Lung (tissue), 12 donors: ENCODE results near the gene ACADM. TPM values are rescaled to one million over a fixed set of nuclear protein-coding genes. Genes with fewer than 3 reads are reported as not detected.

ENCODE experiments used
- ATAC-seq: fragments of 200-7000 bp; cut with Tn5 transposase; one replicate; pipeline ENCODE4 v1.9.1; 2020; ENCODE audit warnings: moderate number of reproducible peaks; ENCODE audit not compliant: insufficient read depth, low FRiP score
- DNase-seq, 3 donors: peaks; one replicate each; pipeline ENCODE4 v3.0.0-alpha.2; 2013 to 2017
- H3K27ac ChIP-seq, 2 donors: one replicate each; pipeline ENCODE4 v1.5.1; 2013; ENCODE audit warnings: mild to moderate bottlenecking in 2 of 2, moderate library complexity in 2 of 2, control low read depth in 1 of 2, inconsistent platforms in 1 of 2, low read depth in 1 of 2, low read length in 1 of 2
- H3K27me3 ChIP-seq, 3 donors: one replicate each; pipeline ENCODE4 v1.5.1; 2013; ENCODE audit warnings: low read length in 2 of 3; ENCODE audit not compliant: control insufficient read depth in 3 of 3, insufficient read depth in 3 of 3
- H3K36me3 ChIP-seq, 4 donors: one replicate each; pipeline ENCODE4 v1.5.1; 2013; ENCODE audit warnings: low read length in 4 of 4, mild to moderate bottlenecking in 1 of 4, moderate library complexity in 1 of 4; ENCODE audit not compliant: control insufficient read depth in 4 of 4, insufficient read depth in 4 of 4
- H3K4me1 ChIP-seq, 5 donors: one replicate each; pipeline ENCODE4 v1.5.1; 2013; ENCODE audit warnings: low read length in 5 of 5, mild to moderate bottlenecking in 2 of 5, moderate library complexity in 1 of 5; ENCODE audit not compliant: control insufficient read depth in 5 of 5, insufficient read depth in 5 of 5
- H3K4me3 ChIP-seq: one replicate; pipeline ENCODE4 v1.5.1; 2013; ENCODE audit warnings: mild to moderate bottlenecking, control low read depth, moderate library complexity
- H3K9ac ChIP-seq, 2 donors: one replicate each; pipeline ENCODE4 v1.5.1; 2013; ENCODE audit warnings: low read length in 2 of 2, control low read depth in 1 of 2; ENCODE audit not compliant: insufficient read depth in 1 of 2
- H3K9me3 ChIP-seq, 4 donors: one replicate each; pipeline ENCODE4 v1.5.1; 2013; ENCODE audit warnings: low read length in 3 of 4, mild to moderate bottlenecking in 1 of 4, moderate library complexity in 1 of 4; ENCODE audit not compliant: control insufficient read depth in 4 of 4, insufficient read depth in 3 of 4
- CTCF ChIP-seq: IDR thresholded peaks from 2 replicates; pipeline ENCODE4 v1.5.1; 2012; ENCODE audit warnings: mild to moderate bottlenecking; ENCODE audit errors: control extremely low read depth, extremely low read depth
- WGBS, 2 donors: extraction: QIAGEN DNeasy Blood & Tissue Kit; methylation state at CpG; one replicate each; pipeline ENCODE4 v1.1.7; 2013; 5-methylcytosine and 5-hydroxymethylcytosine counted together
- polyA plus RNA-seq, 2 donors: library from polyadenylated mRNA; stranded (reverse); fragments of 200-250 nt; gene quantifications; one replicate each; pipeline ENCODE4 v1.2.1, GENCODE V29; 2013
- total RNA-seq, 2 donors: library from RNA; depleted of rRNA in 1 of 2; stranded (reverse); fragments of >200 nt in 1 of 2; gene quantifications; one replicate each; pipeline ENCODE4 v1.2.1, GENCODE V29; 2014 to 2021
- donor health status: control.
- donor health status: control.
- donor health status: Bipolar disorder and iron deficiency.
- donor health status: healthy.
- donor health status: DM: yes; HTN: yes; CAD: no.

The ACADM gene
- total and polyA plus RNA-seq, 4 donors: 14.9 to 71.5 (median 31.4) TPM

GRCh38 chr1:75785320-75785982, 60.9 kb downstream of the ACADM start:
- Histone ChIP-seq H3K9ac (peak overlapping the region in 1 of 2 donors; percentile 84), H3K27me3 (no peaks in the 10 kb centered on the region), H3K4me1 (peaks cover 0 to 30% (median 6%) of the 10 kb centered on the region in 5 donors), H3K4me3 (peak overlapping the region; percentile 40), H3K36me3 (peaks cover under 1 to 28% (median 8%) of the 10 kb centered on the region in 4 donors), H3K9me3 (no peaks in the 10 kb centered on the region), H3K27ac (peak overlapping the region; percentile 75 to 76)
- TF ChIP-seq CTCF: no peak
- DNase-seq (no peak), ATAC-seq (peak; percentile 3)
- WGBS, 2 donors: 13 to 14% methylated on average over 9 of the region's 9 CpGs

- ATAC-seq: peak; percentile 99
- H3K4me1 ChIP-seq: peaks cover 0 to 30% (median 12%) of the 10 kb centered on the region in 5 donors
These were observed 61.7 kb downstream of the ACADM start, which contains the start of gene RABGGTB for GRCh38 chr1:75785983-75786853. Gene RABGGTB, plus strand, starts transcription at chr1:75786256. Its CDS starts 16 bp downstream, at chr1:75786272.

DNA sequence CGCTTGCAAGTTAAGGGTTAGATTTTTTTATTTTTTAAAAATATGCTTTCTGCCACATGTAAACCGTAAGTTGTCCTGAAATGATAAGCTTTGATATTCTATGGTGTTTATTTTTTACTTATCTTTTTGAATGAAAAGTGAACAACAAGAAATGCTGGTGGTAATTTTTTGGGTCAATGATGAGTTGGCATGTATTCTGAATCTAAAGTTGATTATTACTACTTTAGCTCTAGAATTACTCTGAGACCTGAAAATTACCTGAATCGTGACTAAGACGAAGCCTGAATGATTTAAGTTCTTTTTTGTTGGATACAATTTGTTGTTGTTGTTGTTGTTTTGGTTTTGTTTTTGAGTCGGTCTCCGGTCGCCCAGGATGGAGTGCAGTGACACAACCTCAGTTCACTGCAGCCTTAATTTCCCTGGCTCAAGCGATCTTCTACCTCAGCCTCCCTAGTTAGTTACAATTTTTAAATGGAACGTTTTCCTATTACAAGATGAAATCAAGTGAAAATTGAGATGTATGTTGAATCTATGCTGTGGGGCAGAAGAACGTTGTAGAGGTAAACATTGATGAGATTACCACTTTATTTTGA, 62.5 kb downstream of the ACADM start:
- H3K27ac ChIP-seq: peak overlapping the region; percentile 31 to 74
- WGBS, 2 donors: 3% methylated on average over 10 of the region's 10 CpGs
- TF ChIP-seq CTCF: no peak

More at GRCh38 chr1:75785983-75786853, 61.7 kb downstream of the ACADM start, which contains the start of gene RABGGTB:
- Histone ChIP-seq H3K9ac (peak within 1 kb of the TSS; percentile 73 to 84), H3K9me3 (no peaks in the 10 kb centered on the region), H3K36me3 (peaks cover 3 to 29% (median 9%) of the 10 kb centered on the region in 4 donors), H3K27me3 (no peaks in the 10 kb centered on the region), H3K4me3 (peak within 1 kb of the TSS; percentile 63), H3K27ac (peak within 1 kb of the TSS; percentile 75 to 76)
- 0% methylated on average over 28 of the region's 28 CpGs for WGBS, 2 donors
- DNase-seq: peak; percentile 97 to 99 (median 97)
- no peak for TF ChIP-seq CTCF

More for the DNA sequence above, 62.5 kb downstream of the ACADM start:
- Histone ChIP-seq H3K4me3 (peak overlapping the region; percentile 60), H3K27me3 (no peaks in the 10 kb centered on the region), H3K4me1 (peaks cover 0 to 30% (median 12%) of the 10 kb centered on the region in 5 donors), H3K36me3 (peaks cover 5 to 29% (median 10%) of the 10 kb centered on the region in 4 donors), H3K9me3 (no peaks in the 10 kb centered on the region), H3K9ac (peak overlapping the region; percentile 73 to 84)
- ATAC-seq: no peak
- no peak for DNase-seq
